Activated CD4-positive, alpha-beta T cell treated with anti-CD3 and anti-CD28 coated beads, Interleukin-2, amount 10 ng/mL, durations not matched to agents 7 days and 5 days (primary cell): ENCODE data around the gene RPS28. TPM values are rescaled to one million over a fixed set of nuclear protein-coding genes. Genes with fewer than 3 reads are reported as not detected.
"Not testable (repeated sequence)": the region's sequence is repeated elsewhere in the genome, so short reads cannot be mapped to it uniquely, and the experiment has no call there.

Source experiments
- CTCF ChIA-PET: fragments of 350-600 bp; sonication (Branson Sonifier 250); formaldehyde crosslinking; loops from one replicate; lab custom pipeline; 2021; ENCODE audit warnings: antibody characterized with exemption; lab: Charles Lee
- POLR2A ChIA-PET: fragments of 350-600 bp; sonication (Branson Sonifier 250); formaldehyde crosslinking; loops from one replicate; lab custom pipeline; 2021; ENCODE audit warnings: antibody characterized with exemption; lab: Charles Lee
- DNase-seq: peaks from one replicate; pipeline ENCODE4 v3.0.0-alpha.2; 2020
- H3K27ac Mint-ChIP-seq: one replicate; pipeline ENCODE4 v1.8.0; 2021; ENCODE audit warnings: mild to moderate bottlenecking, moderate library complexity, mixed read lengths
- H3K27me3 Mint-ChIP-seq: one replicate; pipeline ENCODE4 v1.8.0; 2021; ENCODE audit warnings: mixed read lengths
- H3K36me3 Mint-ChIP-seq: one replicate; pipeline ENCODE4 v1.8.0; 2021; ENCODE audit warnings: low read depth, mixed read lengths
- H3K4me1 Mint-ChIP-seq: one replicate; pipeline ENCODE4 v1.8.0; 2021; ENCODE audit warnings: mixed read lengths
- H3K4me3 Mint-ChIP-seq: one replicate; pipeline ENCODE4 v1.8.0; 2021; ENCODE audit warnings: mild to moderate bottlenecking, moderate library complexity, mixed read lengths
- H3K9me3 Mint-ChIP-seq: one replicate; pipeline ENCODE4 v1.8.0; 2021; ENCODE audit warnings: mixed read lengths
- total RNA-seq, 2 experiments: library from RNA; stranded (reverse); gene quantifications; one replicate each; pipeline ENCODE4 v1.2.3, GENCODE V29; 2021

Gene RPS28
- total RNA-seq, 2 experiments from 2014 or later: 1,480 to 2,023 TPM

GRCh38 chr19:8308891-8309291 lies 12.4 kb upstream of the RPS28 start:
- peaks cover 22% of the 10 kb centered on the region for H3K36me3 Mint-ChIP-seq
- no peak for DNase-seq
- ChIA-PET POLR2A (no interaction called here), CTCF (no interaction called here)
- peaks cover 35% of the 10 kb centered on the region for H3K4me1 Mint-ChIP-seq
- peak overlapping the region; percentile 79 for H3K27ac Mint-ChIP-seq
- H3K27me3 Mint-ChIP-seq: no peaks in the 10 kb centered on the region
- H3K4me3 Mint-ChIP-seq: peak overlapping the region; percentile 78
- no peaks in the 10 kb centered on the region for H3K9me3 Mint-ChIP-seq

GRCh38 chr19:8310342-8311055 lies 10.8 kb upstream of the RPS28 start:
- no peak for DNase-seq
- H3K27me3 Mint-ChIP-seq: no peaks in the 10 kb centered on the region
- H3K27ac Mint-ChIP-seq: no peak overlapping the region
- ChIA-PET CTCF (interaction anchor here (0.9 to 1.1 kb wide), 3 partner anchors 8 to 366 kb away, joined by 3 to 4 read pairs (median 4); no protein-coding TSS in a partner anchor), POLR2A (no interaction called here)
- H3K36me3 Mint-ChIP-seq: peaks cover 18% of the 10 kb centered on the region
- peaks cover 34% of the 10 kb centered on the region for H3K4me1 Mint-ChIP-seq
- H3K4me3 Mint-ChIP-seq: no peak overlapping the region
- H3K9me3 Mint-ChIP-seq: no peaks in the 10 kb centered on the region

- Mint-ChIP-seq H3K27me3 (no peaks in the 10 kb centered on the region), H3K4me1 (peaks cover 27% of the 10 kb centered on the region), H3K9me3 (no peaks in the 10 kb centered on the region), H3K4me3 (no peak overlapping the region), H3K27ac (no peak overlapping the region), H3K36me3 (peaks cover 21% of the 10 kb centered on the region)
- POLR2A ChIA-PET: no interaction called here
- CTCF ChIA-PET: interaction anchor here (0.6 to 1.1 kb wide), 4 partner anchors 9 to 367 kb away, joined by 3 to 4 read pairs (median 4); no protein-coding TSS in a partner anchor
- DNase-seq: no peak
Observed at GRCh38 chr19:8311461-8312260, 9.6 kb upstream of the RPS28 start.

DNA sequence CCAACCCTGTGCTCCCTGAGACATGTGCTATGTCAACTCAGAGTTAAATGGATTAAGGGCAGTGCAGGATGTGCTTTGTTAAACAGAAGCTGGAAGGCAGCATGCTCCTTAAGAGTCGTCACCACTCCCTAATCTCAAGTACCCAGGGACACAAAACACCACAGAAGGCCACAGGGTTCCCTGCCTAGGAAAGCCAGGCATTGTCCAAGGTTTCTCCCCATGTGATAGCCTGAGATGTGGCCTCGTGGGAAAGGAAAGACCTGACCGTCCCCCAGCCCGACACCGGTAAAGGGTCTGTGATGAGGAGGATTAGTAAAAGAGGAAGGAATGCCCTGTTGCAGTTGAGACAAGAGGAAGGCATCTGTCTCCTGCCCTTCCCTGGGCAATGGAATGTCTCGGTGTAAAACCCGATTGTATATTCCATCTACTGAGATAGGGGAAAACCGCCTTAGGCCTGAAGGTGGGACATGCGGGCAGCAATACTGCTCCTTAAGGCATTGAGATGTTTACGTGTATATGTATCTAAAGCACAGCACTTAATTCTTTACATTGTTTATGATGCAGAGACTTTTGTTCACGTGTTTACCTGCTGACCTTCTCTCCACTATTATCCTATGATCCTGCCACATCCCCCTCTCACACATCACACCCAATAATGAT lies 6.2 kb upstream of the RPS28 start:
- CTCF ChIA-PET: not testable (repeated sequence)

DNA sequence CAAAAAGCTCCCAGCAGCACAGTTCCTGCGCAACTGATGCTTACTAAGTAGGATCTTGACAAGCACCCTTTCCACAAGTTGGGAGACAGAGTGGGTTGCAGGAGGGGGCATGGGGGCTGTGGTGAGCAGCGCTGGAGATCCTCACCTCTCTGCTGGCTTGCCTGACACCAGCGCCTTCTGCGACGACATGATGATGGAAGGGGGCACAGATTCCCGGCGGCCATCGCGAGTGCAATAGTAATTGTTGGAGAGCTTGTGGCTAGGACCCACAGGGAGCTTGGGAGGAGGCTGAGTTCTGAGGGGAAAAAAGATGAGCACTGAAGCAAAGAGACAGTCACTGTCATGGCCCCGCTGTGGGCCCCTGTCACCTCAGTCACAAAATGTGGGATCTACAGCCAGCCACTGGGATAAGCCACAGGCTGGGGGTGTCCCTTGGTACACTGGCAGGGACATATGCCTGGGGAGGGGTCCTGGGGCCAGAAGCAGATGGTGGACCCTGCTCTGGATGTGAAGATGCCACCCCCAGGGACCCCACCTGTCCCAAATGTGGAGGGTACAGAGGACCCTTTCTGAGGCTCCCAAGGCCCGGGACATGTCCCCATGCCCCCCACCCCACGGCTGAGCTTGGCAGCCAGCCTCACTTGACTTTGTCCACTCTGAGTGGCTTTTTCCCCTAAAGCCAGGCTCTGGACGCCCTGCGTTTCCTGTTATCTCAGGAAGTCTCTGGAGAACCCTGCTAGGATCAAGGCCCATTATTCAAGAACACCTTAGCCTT lies 4.8 kb upstream of the RPS28 start:
- no peak overlapping the region for H3K27ac Mint-ChIP-seq
- peaks cover 21% of the 10 kb centered on the region for H3K4me1 Mint-ChIP-seq
- no peak for DNase-seq
- ChIA-PET CTCF (no interaction called here), POLR2A (no interaction called here)
- H3K4me3 Mint-ChIP-seq: no peak overlapping the region
- H3K9me3 Mint-ChIP-seq: no peaks in the 10 kb centered on the region
- peaks cover 14% of the 10 kb centered on the region for H3K36me3 Mint-ChIP-seq
- H3K27me3 Mint-ChIP-seq: no peaks in the 10 kb centered on the region

More for the DNA sequence above, 6.2 kb upstream of the RPS28 start:
- DNase-seq, POLR2A ChIA-PET, H3K4me3 Mint-ChIP-seq, H3K27ac Mint-ChIP-seq, H3K9me3 Mint-ChIP-seq, H3K27me3 Mint-ChIP-seq: not testable (repeated sequence)
- Mint-ChIP-seq H3K4me1 (peaks cover 14% of the 10 kb centered on the region), H3K36me3 (peaks cover 14% of the 10 kb centered on the region)

DNA sequence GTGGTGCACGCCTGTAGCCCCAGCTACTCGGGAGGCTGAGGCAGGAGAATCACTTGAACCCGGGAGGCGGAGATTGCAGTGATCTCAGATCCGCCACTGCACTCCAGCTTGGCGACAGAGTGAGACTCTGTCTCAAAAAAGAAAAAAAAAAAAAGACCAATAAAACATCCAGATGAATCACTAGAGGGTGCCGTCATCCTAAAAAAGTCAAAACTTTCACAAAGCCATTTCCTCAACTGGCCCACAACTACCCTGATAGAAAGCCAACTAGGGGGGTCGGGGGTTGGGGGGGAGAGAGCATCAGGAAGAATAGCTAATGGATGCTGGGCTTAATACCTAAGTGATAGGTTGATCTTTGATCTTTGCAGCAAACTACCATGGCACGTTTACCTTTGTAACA lies 2.5 kb upstream of the RPS28 start:
- ChIA-PET POLR2A (interaction anchor here (0.6 kb wide), 1 partner anchor 417 kb away, joined by 6 read pairs; no protein-coding TSS in a partner anchor), CTCF (interaction anchor here (0.6 to 0.9 kb wide), 4 partner anchors 139 to 375 kb away, joined by 3 to 5 read pairs (median 3); no protein-coding TSS in a partner anchor)
- Mint-ChIP-seq H3K4me1 (peaks cover 41% of the 10 kb centered on the region), H3K36me3 (peaks cover 31% of the 10 kb centered on the region), H3K27ac (peak overlapping the region; percentile 64)
- H3K27me3 Mint-ChIP-seq, H3K9me3 Mint-ChIP-seq, DNase-seq, H3K4me3 Mint-ChIP-seq: not testable (repeated sequence)

DNA sequence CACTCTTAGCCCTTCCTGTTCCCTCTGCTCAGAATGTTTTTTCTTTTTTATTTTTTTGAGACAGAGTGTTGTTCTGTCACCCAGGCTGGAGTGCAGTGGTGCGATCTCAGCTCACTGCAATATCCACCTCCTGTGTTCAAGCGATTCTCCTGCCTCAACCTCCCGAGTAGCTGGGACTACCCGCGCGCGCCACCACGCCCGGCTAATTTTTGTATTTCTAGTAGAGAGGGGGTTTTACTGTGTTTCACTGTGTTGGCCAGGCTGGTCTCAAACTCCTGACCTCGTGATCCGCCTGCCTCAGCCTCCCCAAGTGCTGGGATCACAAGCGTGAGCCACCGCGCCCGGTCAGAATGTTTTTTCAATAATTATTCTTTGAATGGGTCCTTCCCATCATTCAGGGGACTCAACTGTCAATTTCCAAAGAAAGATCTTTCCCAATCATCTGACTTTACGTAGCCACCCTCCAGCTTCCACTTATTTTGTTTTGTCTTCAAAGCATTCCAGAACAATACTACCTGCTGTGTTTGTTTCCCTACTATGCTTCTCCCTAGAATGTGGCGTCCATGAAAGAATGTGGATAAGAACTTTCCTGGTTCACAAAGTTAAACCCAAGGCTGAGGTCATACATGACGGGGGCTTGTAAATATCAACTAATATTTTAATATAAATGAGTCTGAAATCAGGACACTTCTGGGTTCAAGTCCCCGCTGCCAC lies 1.3 kb upstream of the RPS28 start:
- peaks cover 42% of the 10 kb centered on the region for H3K4me1 Mint-ChIP-seq
- ChIA-PET CTCF (interaction anchor here (0.9 to 1.6 kb wide), 2 partner anchors 14 to 259 kb away, joined by 3 to 4 read pairs; no protein-coding TSS in a partner anchor), POLR2A (no interaction called here)
- no peak for DNase-seq
- H3K9me3 Mint-ChIP-seq: no peaks in the 10 kb centered on the region
- peak overlapping the region; percentile 100 for H3K4me3 Mint-ChIP-seq
- peaks cover 31% of the 10 kb centered on the region for H3K36me3 Mint-ChIP-seq
- no peaks in the 10 kb centered on the region for H3K27me3 Mint-ChIP-seq
- peak overlapping the region; percentile 100 for H3K27ac Mint-ChIP-seq

- H3K4me3 Mint-ChIP-seq: peak overlapping the region; percentile 100
- ChIA-PET POLR2A (interaction anchor here (0.6 kb wide), 1 partner anchor 69 kb away, joined by 4 read pairs; the partner anchor contains the start of gene RAB11B), CTCF (interaction anchor here (1.6 kb wide), 1 partner anchor 15 kb away, joined by 4 read pairs; no protein-coding TSS in a partner anchor)
- peaks cover 27% of the 10 kb centered on the region for H3K36me3 Mint-ChIP-seq
- DNase-seq: peak; percentile 32
- H3K4me1 Mint-ChIP-seq: peaks cover 42% of the 10 kb centered on the region
- H3K9me3 Mint-ChIP-seq: no peaks in the 10 kb centered on the region
- peak overlapping the region; percentile 100 for H3K27ac Mint-ChIP-seq
- no peaks in the 10 kb centered on the region for H3K27me3 Mint-ChIP-seq
Observed at GRCh38 chr19:8320564-8321066, 681 bp upstream of the RPS28 start.

DNA sequence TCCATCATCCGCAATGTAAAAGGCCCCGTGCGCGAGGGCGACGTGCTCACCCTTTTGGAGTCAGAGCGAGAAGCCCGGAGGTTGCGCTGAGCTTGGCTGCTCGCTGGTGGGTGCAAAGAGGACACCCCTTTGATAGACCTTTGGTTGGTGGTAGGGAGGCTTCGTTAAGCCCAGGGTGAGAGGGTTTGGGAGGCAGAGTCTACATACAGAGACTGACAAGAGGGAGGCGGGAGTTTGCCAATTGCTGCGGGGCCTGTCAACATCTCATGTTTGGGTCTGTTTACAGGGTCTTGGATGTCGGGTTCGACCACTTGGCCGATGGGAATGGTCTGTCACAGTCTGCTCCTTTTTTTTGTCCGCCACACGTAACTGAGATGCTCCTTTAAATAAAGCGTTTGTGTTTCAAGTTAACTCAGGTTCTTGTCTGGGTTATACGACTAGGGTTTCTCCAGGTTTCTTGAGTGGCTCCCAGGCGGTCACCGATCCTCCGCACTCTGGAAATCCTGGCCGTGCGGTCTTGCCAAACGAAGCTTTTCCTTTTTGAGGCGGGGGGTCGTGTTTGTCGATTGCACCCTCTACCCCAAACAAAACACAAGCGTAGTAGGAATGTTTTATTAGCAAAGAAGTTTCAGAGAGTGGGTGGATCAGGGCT lies 816 bp downstream of the RPS28 start:
- ChIA-PET POLR2A (no interaction called here), CTCF (no interaction called here)
- H3K36me3 Mint-ChIP-seq: peaks cover 26% of the 10 kb centered on the region
- peak overlapping the region; percentile 100 for H3K4me3 Mint-ChIP-seq
- peak overlapping the region; percentile 100 for H3K27ac Mint-ChIP-seq
- DNase-seq: no peak
- peaks cover 39% of the 10 kb centered on the region for H3K4me1 Mint-ChIP-seq
- H3K27me3 Mint-ChIP-seq: peaks cover 4% of the 10 kb centered on the region
- no peaks in the 10 kb centered on the region for H3K9me3 Mint-ChIP-seq

DNA sequence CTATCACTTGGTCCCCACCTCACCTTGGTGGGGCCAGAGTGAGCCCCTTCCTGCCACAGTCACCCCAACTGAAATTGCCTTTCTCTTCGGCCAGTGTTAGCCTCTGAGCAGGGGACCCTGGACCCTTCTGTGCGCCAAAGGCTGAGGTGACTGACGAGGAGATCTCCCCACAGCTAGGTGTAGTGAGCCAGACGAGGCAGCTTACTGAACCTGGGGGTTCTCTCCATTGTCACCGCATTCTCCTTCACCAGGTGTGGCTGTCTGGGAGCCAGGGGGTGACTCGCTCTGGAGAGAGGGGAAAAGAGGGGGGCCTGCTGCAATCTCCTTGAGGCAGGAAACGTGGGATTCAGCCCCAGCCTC lies 1.3 kb downstream of the RPS28 start:
- CTCF ChIA-PET: no interaction called here

GRCh38 chr19:8323781-8324185 lies 2.5 kb downstream of the RPS28 start:
- peaks cover 26% of the 10 kb centered on the region for H3K36me3 Mint-ChIP-seq
- POLR2A ChIA-PET: interaction anchor here (0.7 to 1.0 kb wide), 2 partner anchors 9 to 21 kb away, joined by 3 read pairs; no protein-coding TSS in a partner anchor
- peaks cover 38% of the 10 kb centered on the region for H3K4me1 Mint-ChIP-seq
- H3K4me3 Mint-ChIP-seq: peak overlapping the region; percentile 100
- no peak for DNase-seq
- H3K27me3 Mint-ChIP-seq: peaks cover 10% of the 10 kb centered on the region
- H3K27ac Mint-ChIP-seq: no peak overlapping the region
- no peaks in the 10 kb centered on the region for H3K9me3 Mint-ChIP-seq
- CTCF ChIA-PET: interaction anchor here (0.6 to 1.4 kb wide), 4 partner anchors 10 to 229 kb away, joined by 3 to 4 read pairs (median 4); no protein-coding TSS in a partner anchor

More for the DNA sequence above, 1.3 kb downstream of the RPS28 start:
- Mint-ChIP-seq H3K4me1 (peaks cover 38% of the 10 kb centered on the region), H3K27me3 (peaks cover 4% of the 10 kb centered on the region), H3K9me3 (no peaks in the 10 kb centered on the region), H3K27ac (no peak overlapping the region), H3K4me3 (peak overlapping the region; percentile 100), H3K36me3 (peaks cover 26% of the 10 kb centered on the region)
- POLR2A ChIA-PET: no interaction called here
- no peak for DNase-seq
